Measurements from ENCODE around the gene CASD1. TPM values are rescaled to one million over a fixed set of nuclear protein-coding genes. Genes with fewer than 3 reads are reported as not detected.
A peak's percentile ranks its signal among the peaks of the same experiment; 100 is the strongest.

Gene CASD1
- total and polyA plus RNA-seq, 4 donors = 9.5 to 25.2 (median 15.2) TPM

- intact Hi-C loops (cut with DNase I) = no loop called here
- Histone ChIP-seq H3K9me3 (ENCODE audit: control insufficient read depth, low read length) (no peaks in the 10 kb centered on the region), H3K4me3 (ENCODE audit: low read length in 2 of 2) (no peak overlapping the region), H3K36me3 (ENCODE audit: control insufficient read depth in 1 of 2, insufficient read depth in 2 of 2, low read length in 1 of 2) (no peaks in the 10 kb centered on the region), H3K4me1 (ENCODE audit: control insufficient read depth in 1 of 2, insufficient read depth in 2 of 2, low read length in 2 of 2) (no peaks in the 10 kb centered on the region), H3K27ac (ENCODE audit: low read depth in 1 of 2, low read length in 2 of 2) (no peak overlapping the region), H3K27me3 (ENCODE audit: control insufficient read depth in 1 of 2, insufficient read depth in 2 of 2, low read length in 1 of 2) (no peaks in the 10 kb centered on the region)
- ATAC-seq (ENCODE audit: low FRiP score) (no peak), DNase-seq (no peak)
- 96 to 97% methylated on average over 2 of the region's 2 CpGs for WGBS, 2 donors
These were observed 25.8 kb upstream of the CASD1 start for GRCh38 chr7:94483843-94484242.

GRCh38 chr7:94486216-94486615, 23.4 kb upstream of the CASD1 start:
- Histone ChIP-seq H3K9me3 (ENCODE audit: control insufficient read depth, low read length) (no peaks in the 10 kb centered on the region), H3K36me3 (ENCODE audit: control insufficient read depth in 1 of 2, insufficient read depth in 2 of 2, low read length in 1 of 2) (no peaks in the 10 kb centered on the region), H3K4me1 (ENCODE audit: control insufficient read depth in 1 of 2, insufficient read depth in 2 of 2, low read length in 2 of 2) (no peaks in the 10 kb centered on the region), H3K4me3 (ENCODE audit: low read length in 2 of 2) (no peak overlapping the region), H3K27me3 (ENCODE audit: control insufficient read depth in 1 of 2, insufficient read depth in 2 of 2, low read length in 1 of 2) (no peaks in the 10 kb centered on the region), H3K27ac (ENCODE audit: low read depth in 1 of 2, low read length in 2 of 2) (no peak overlapping the region)
- ATAC-seq (ENCODE audit: low FRiP score) (no peak), DNase-seq (no peak)
- intact Hi-C loops (cut with DNase I) = no loop called here
- 69 to 76% methylated on average over 3 of the region's 3 CpGs for WGBS, 2 donors

- Histone ChIP-seq H3K27me3 (ENCODE audit: control insufficient read depth in 1 of 2, insufficient read depth in 2 of 2, low read length in 1 of 2) (no peaks in the 10 kb centered on the region), H3K9me3 (ENCODE audit: control insufficient read depth, low read length) (no peaks in the 10 kb centered on the region), H3K36me3 (ENCODE audit: control insufficient read depth in 1 of 2, insufficient read depth in 2 of 2, low read length in 1 of 2) (no peaks in the 10 kb centered on the region), H3K4me1 (ENCODE audit: control insufficient read depth in 1 of 2, insufficient read depth in 2 of 2, low read length in 2 of 2) (no peaks in the 10 kb centered on the region), H3K4me3 (ENCODE audit: low read length in 2 of 2) (no peak overlapping the region), H3K27ac (ENCODE audit: low read depth in 1 of 2, low read length in 2 of 2) (no peak overlapping the region)
- DNase-seq (no peak), ATAC-seq (ENCODE audit: low FRiP score) (no peak)
- intact Hi-C loops (cut with DNase I) = no loop called here
- 72 to 74% methylated on average over 3 of the region's 3 CpGs for WGBS, 2 donors
These were observed 18.2 kb upstream of the CASD1 start for GRCh38 chr7:94491410-94491809.

- no peaks in the 10 kb centered on the region for H3K4me1 ChIP-seq (ENCODE audit: control insufficient read depth in 1 of 2, insufficient read depth in 2 of 2, low read length in 2 of 2)
- no peak overlapping the region for H3K4me3 ChIP-seq (ENCODE audit: low read length in 2 of 2)
- no peaks in the 10 kb centered on the region for H3K36me3 ChIP-seq (ENCODE audit: control insufficient read depth in 1 of 2, insufficient read depth in 2 of 2, low read length in 1 of 2)
- no peak for DNase-seq
- intact Hi-C loops (cut with DNase I) = no loop called here
- H3K27me3 ChIP-seq (ENCODE audit: control insufficient read depth in 1 of 2, insufficient read depth in 2 of 2, low read length in 1 of 2) = no peaks in the 10 kb centered on the region
- no peak for ATAC-seq (ENCODE audit: low FRiP score)
- 85 to 88% methylated on average over 2 of the region's 2 CpGs for WGBS, 2 donors
- peaks cover 2% of the 10 kb centered on the region for H3K9me3 ChIP-seq (ENCODE audit: control insufficient read depth, low read length)
- H3K27ac ChIP-seq (ENCODE audit: low read depth in 1 of 2, low read length in 2 of 2) = no peak overlapping the region
These were observed 17.0 kb upstream of the CASD1 start for GRCh38 chr7:94492601-94493000.

- intact Hi-C loops (cut with DNase I) = no loop called here
- no peaks in the 10 kb centered on the region for H3K27me3 ChIP-seq (ENCODE audit: control insufficient read depth in 1 of 2, insufficient read depth in 2 of 2, low read length in 1 of 2)
- ATAC-seq (ENCODE audit: low FRiP score) (no peak), DNase-seq (no peak)
- no peaks in the 10 kb centered on the region for H3K4me1 ChIP-seq (ENCODE audit: control insufficient read depth in 1 of 2, insufficient read depth in 2 of 2, low read length in 2 of 2)
- H3K27ac ChIP-seq (ENCODE audit: low read depth in 1 of 2, low read length in 2 of 2) = no peak overlapping the region
- no peaks in the 10 kb centered on the region for H3K36me3 ChIP-seq (ENCODE audit: control insufficient read depth in 1 of 2, insufficient read depth in 2 of 2, low read length in 1 of 2)
- peaks cover 2% of the 10 kb centered on the region for H3K9me3 ChIP-seq (ENCODE audit: control insufficient read depth, low read length)
- no peak overlapping the region for H3K4me3 ChIP-seq (ENCODE audit: low read length in 2 of 2)
- WGBS, 2 donors = 77 to 86% methylated on average over 2 of the region's 2 CpGs
These were observed 11.5 kb upstream of the CASD1 start for GRCh38 chr7:94497874-94498670.

DNA sequence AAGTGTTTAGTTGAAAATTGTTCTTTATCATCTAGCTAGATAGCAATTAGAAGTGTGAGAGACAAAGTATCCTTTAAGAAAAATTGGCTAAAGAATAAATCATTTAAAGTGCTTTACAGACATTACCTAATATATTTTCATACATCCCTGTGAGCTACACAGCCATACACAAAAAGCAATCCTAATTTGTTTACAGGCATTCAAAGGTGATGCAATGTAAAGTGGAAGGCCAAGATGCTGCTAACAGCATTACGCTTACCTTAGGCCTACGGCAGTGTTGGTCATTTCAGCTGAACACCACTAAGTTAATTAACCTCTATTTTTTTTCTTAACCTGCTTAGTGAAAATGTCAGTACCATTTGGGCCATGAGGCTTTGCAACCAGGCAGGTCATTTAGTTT, 10.7 kb upstream of the CASD1 start:
- peaks cover 2% of the 10 kb centered on the region for H3K9me3 ChIP-seq (ENCODE audit: control insufficient read depth, low read length)
- H3K36me3 ChIP-seq (ENCODE audit: control insufficient read depth in 1 of 2, insufficient read depth in 2 of 2, low read length in 1 of 2) = no peaks in the 10 kb centered on the region
- no peaks in the 10 kb centered on the region for H3K27me3 ChIP-seq (ENCODE audit: control insufficient read depth in 1 of 2, insufficient read depth in 2 of 2, low read length in 1 of 2)
- intact Hi-C loops (cut with DNase I) = no loop called here
- no peak overlapping the region for H3K27ac ChIP-seq (ENCODE audit: low read depth in 1 of 2, low read length in 2 of 2)
- no peak for DNase-seq
- no peaks in the 10 kb centered on the region for H3K4me1 ChIP-seq (ENCODE audit: control insufficient read depth in 1 of 2, insufficient read depth in 2 of 2, low read length in 2 of 2)
- H3K4me3 ChIP-seq (ENCODE audit: low read length in 2 of 2) = no peak overlapping the region
- ATAC-seq (ENCODE audit: low FRiP score) = no peak
- 91 to 99% methylated on average over 2 of the region's 2 CpGs for WGBS, 2 donors

DNA sequence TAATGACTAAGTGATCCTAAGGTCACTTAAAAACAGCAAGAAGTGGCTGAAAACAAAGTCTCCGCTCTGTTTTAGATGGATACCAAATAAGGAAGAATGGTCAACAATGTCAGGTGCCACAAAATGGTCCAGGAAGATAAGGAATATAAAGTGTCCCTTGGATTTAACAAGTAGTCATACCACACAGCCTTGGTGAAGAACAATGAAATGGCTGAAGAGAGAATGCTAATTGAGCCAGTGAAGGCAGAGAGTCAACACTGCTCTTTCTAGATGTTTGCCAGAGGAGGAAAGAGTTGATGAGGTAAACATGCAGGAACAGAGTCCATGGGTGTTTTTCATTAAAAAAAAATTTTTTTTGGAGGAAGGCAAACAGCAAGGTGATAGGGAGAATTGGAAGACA, 2.1 kb upstream of the CASD1 start:
- H3K27ac ChIP-seq (ENCODE audit: low read depth in 1 of 2, low read length in 2 of 2) = no peak overlapping the region

DNA sequence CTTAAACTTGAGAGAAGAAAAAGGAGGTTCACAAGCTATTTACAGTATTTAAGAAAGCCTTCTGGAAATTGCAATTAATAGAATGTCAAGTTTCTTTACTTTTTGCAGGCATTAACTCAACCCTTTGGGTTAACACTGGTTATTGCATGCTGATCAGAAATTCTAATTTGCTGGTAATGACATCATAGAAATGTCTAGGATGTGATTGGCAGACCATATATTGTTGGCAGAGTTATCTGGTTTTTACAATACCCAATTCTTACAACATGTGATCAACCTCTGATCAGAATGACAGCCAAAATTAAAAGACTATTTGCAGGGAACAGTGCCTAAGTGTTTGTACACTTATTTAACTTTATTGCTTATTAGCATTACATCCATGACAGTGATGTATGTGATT, 1.6 kb upstream of the CASD1 start:
- no peaks in the 10 kb centered on the region for H3K36me3 ChIP-seq (ENCODE audit: control insufficient read depth in 1 of 2, insufficient read depth in 2 of 2, low read length in 1 of 2)
- intact Hi-C loops (cut with DNase I) = no loop called here
- no peak for DNase-seq
- no peaks in the 10 kb centered on the region for H3K27me3 ChIP-seq (ENCODE audit: control insufficient read depth in 1 of 2, insufficient read depth in 2 of 2, low read length in 1 of 2)
- ATAC-seq (ENCODE audit: low FRiP score) = no peak
- no peaks in the 10 kb centered on the region for H3K9me3 ChIP-seq (ENCODE audit: control insufficient read depth, low read length)
- H3K27ac ChIP-seq (ENCODE audit: low read depth in 1 of 2, low read length in 2 of 2) = no peak overlapping the region
- peaks cover 0 to 8% of the 10 kb centered on the region in 2 donors for H3K4me1 ChIP-seq (ENCODE audit: control insufficient read depth in 1 of 2, insufficient read depth in 2 of 2, low read length in 2 of 2)
- no peak overlapping the region for H3K4me3 ChIP-seq (ENCODE audit: low read length in 2 of 2)

More for the DNA sequence above, 2.1 kb upstream of the CASD1 start:
- Histone ChIP-seq H3K36me3 (ENCODE audit: control insufficient read depth in 1 of 2, insufficient read depth in 2 of 2, low read length in 1 of 2) (no peaks in the 10 kb centered on the region), H3K4me3 (ENCODE audit: low read length in 2 of 2) (no peak overlapping the region), H3K4me1 (ENCODE audit: control insufficient read depth in 1 of 2, insufficient read depth in 2 of 2, low read length in 2 of 2) (peaks cover 0 to 8% of the 10 kb centered on the region in 2 donors), H3K9me3 (ENCODE audit: control insufficient read depth, low read length) (no peaks in the 10 kb centered on the region), H3K27me3 (ENCODE audit: control insufficient read depth in 1 of 2, insufficient read depth in 2 of 2, low read length in 1 of 2) (no peaks in the 10 kb centered on the region)
- no peak for DNase-seq
- intact Hi-C loops (cut with DNase I) = no loop called here
- no peak for ATAC-seq (ENCODE audit: low FRiP score)
- WGBS, 2 donors = 80 to 98% methylated on average over 1 of the region's 1 CpG

DNA sequence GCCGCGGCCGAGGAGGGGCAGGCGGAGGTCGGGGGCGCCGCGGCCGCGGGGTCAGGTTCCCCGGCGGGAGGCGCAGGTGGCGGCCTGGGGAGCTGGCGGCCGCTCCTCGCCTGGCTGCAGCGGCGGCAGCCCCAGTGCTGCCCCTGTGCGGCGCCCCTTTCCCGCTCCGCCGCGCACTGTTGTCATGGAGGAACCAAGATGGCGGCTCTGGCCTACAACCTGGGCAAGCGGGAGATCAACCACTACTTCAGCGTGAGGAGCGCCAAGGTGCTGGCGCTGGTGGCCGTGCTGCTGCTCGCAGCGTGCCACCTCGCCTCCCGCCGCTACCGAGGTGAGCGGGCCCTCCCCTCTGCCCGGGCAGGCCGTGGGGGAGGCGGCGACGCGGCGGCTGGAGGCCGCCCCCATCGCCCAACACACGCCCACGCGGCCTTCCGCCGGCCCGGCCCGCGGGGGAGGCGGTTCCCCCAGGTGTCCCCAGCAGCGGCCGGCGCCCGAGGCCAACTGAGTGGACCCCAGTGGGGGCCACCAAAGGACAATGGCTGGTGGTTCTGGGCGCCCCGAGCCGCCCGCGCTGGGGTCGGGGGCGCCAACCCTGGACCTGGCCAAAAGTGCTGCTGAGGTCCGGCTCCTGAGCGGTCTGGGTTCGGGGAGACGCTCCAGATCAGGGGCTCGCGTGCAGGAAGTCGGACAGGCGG, 425 bp downstream of the CASD1 start:
- Histone ChIP-seq H3K27me3 (ENCODE audit: control insufficient read depth in 1 of 2, insufficient read depth in 2 of 2, low read length in 1 of 2) (no peaks in the 10 kb centered on the region), H3K36me3 (ENCODE audit: control insufficient read depth in 1 of 2, insufficient read depth in 2 of 2, low read length in 1 of 2) (no peaks in the 10 kb centered on the region), H3K4me1 (ENCODE audit: control insufficient read depth in 1 of 2, insufficient read depth in 2 of 2, low read length in 2 of 2) (peaks cover 0 to 8% of the 10 kb centered on the region in 2 donors), H3K4me3 (ENCODE audit: low read length in 2 of 2) (peak overlapping the region; percentile 31 to 79), H3K9me3 (ENCODE audit: control insufficient read depth, low read length) (no peaks in the 10 kb centered on the region), H3K27ac (ENCODE audit: low read depth in 1 of 2, low read length in 2 of 2) (peak overlapping the region; percentile 38 to 84)
- 1% methylated on average over 49 to 75 of the region's 75 CpGs for whole genome bisulfite sequencing, 2 donors
- ATAC-seq (ENCODE audit: low FRiP score) = peak; percentile 86
- intact Hi-C loops (cut with DNase I) = loop anchor here (5.0 to 10.0 kb wide), 2 partner anchors 145 to 147 kb away; partner anchors contain the start of gene SGCE (in 2 of the 2)
- DNase-seq = peak; percentile 76 to 87

Data from aorta (tissue), 5 donors.